ENCODE measurements around the gene OR10H2.

GRCh38 chr19:15732388-15732787 is 4.6 kb downstream of the OR10H2 start:
- TF ChIP-seq EZH2 (IDR thresholded peaks at IDR 0.05; ENCODE audit: insufficient read depth, poor library complexity, severe bottlenecking) (no peak), EZH2phosphoT487 (IDR thresholded peaks at IDR 0.05; ENCODE audit: insufficient read depth, low read depth) (no peak)
